GM23338 (cell line): ENCODE data around the gene FN3KRP. TPM values are rescaled to one million over a fixed set of nuclear protein-coding genes. Genes with fewer than 3 reads are reported as not detected.

Source experiments
- ETS1 ChIP-seq: IDR thresholded peaks from 2 replicates; pipeline ENCODE4 v1.6.1; 2016; ENCODE audit warnings: antibody characterized with exemption
- EZH2 ChIP-seq: fragments of 200-600 bp; sonication (generic); IDR thresholded peaks from one replicate; pipeline ENCODE4 v1.8.0; 2017; ENCODE audit warnings: antibody characterized with exemption, mild to moderate bottlenecking, low read depth; ENCODE audit not compliant: unreplicated experiment
- REST ChIP-seq: IDR thresholded peaks from one replicate; pipeline ENCODE4 v1.6.1; 2018; ENCODE audit warnings: antibody characterized with exemption; ENCODE audit not compliant: unreplicated experiment
- ZNF331 ChIP-seq: fragments of 250-450 bp; sonication (Bioruptor Pico); IDR thresholded peaks from 2 replicates; pipeline ENCODE4 v1.5.0; 2020; ENCODE audit warnings: low read depth, mild to moderate bottlenecking, moderate library complexity
- ZNF462 ChIP-seq: fragments of 250-450 bp; sonication (Bioruptor Pico); IDR thresholded peaks from 2 replicates; pipeline ENCODE4 v1.5.0; 2020; ENCODE audit warnings: mild to moderate bottlenecking, moderate library complexity
- polyA plus RNA-seq: library from polyadenylated mRNA; unstranded; fragments of >200 nt; fragmentation: Nextera tagmentation; extraction: Ambion mirVana; gene quantifications from 2 replicates; pipeline ENCODE4 v1.2.1, GENCODE V29; 2016
- total RNA-seq: library from RNA; depleted of rRNA; stranded (reverse); fragments of >200 nt; shearing (Covaris generic); gene quantifications from 2 replicates; pipeline ENCODE4 v1.2.3, GENCODE V29; 2014

Gene FN3KRP
- total and polyA plus RNA-seq, 2 experiments from 2014 or later: 15.9 to 16.7 TPM

- no peak for TF ChIP-seq ZNF462 (CRISPR knock-in tag)
- TF ChIP-seq ETS1: no peak
- TF ChIP-seq EZH2: no peak
- TF ChIP-seq ZNF331 (CRISPR knock-in tag): no peak
- TF ChIP-seq REST: no peak
Measured at GRCh38 chr17:82667668-82668000, 48.9 kb upstream of the FN3KRP start (continued).
